ENCODE measurements around the gene DCP1A. TPM values are rescaled to one million over a fixed set of nuclear protein-coding genes. Genes with fewer than 3 reads are reported as not detected.

DCP1A gene
- 9.9 and 10.2 TPM in 2 replicates for total RNA-seq

GRCh38 chr3:53347261-53348064, at the start of gene DCP1A:
Gene DCP1A (minus strand): TSS chr3:53347543. CDS start chr3:53347517, 26 bp downstream.

GRCh38 chr3:53255775-53256703, 91.3 kb downstream of the DCP1A start, which contains the start of gene TKT:
Gene TKT (minus strand): TSS chr3:53256022. CDS start chr3:53255942, 80 bp downstream.

Other genes with a start within 250 kb of the DCP1A start
- 13.9 and 17.1 TPM in 2 replicates for gene RFT1, start 217.1 kb downstream of the DCP1A start, total RNA-seq
- 2.7 and 4.6 TPM in 2 replicates for gene PRKCD, start 186.3 kb downstream of the DCP1A start, total RNA-seq
- 256 and 448 TPM in 2 replicates for gene TKT, start 91.5 kb downstream of the DCP1A start, total RNA-seq
- gene CACNA1D, start 147.1 kb upstream of the DCP1A start, total RNA-seq = 0.09 TPM in 1 of 2 replicates, not detected in the other

All from endothelial cell of coronary artery (primary cell).